Anterior cingulate cortex (tissue), 58 donors: ENCODE results near the gene CCDC85C.

Source experiments
- DNase-seq, 58 donors: peaks; one replicate each; lab custom pipeline; 2025; lab: John Stamatoyannopoulos, UW

The CCDC85C gene

DNA sequence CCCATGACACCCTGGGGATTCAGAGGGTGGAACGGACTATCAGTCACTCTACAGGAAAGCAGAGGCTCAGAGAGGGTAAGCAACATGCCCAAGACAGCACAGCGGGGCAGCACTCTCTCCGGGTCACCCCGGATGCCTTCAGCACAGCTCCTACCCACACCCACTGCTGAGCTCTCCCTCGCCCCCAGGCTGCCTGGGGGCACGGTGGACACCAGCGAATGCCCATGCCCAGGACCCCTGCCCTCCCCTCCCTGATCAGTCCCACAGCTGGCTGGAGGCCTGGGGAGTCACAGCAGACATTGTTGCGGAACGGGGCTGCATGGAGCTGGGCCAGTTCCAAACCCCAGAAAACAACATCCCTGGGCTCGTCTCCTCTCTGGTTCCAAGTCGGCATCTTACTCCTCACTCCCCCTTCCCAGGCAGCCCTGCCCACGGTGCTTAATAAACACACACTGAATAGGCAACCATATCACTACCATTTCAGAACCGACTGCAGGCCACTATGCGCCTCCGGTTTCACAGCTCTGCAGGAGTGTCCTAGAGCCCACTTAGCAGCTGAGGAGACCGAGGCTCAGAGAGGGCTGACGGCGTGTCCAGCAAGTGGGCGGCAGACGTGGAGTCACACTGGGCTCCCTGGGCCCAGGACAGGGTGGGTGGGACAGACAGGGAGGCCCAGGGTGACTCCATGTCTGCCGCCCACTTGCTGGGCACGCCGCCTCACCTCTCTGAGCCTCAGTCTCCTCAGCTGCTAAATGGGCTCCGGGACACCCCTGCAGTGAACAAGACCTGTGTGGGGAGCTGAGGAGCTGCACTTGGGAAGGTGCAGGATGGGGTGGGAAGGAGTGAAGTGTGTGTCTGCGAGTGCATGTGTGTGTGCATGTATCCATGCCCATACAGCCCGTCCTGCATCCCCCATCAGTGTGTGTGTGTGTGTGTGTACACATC is 27.0 kb downstream of the CCDC85C start:
- DNase-seq: no peak

DNA sequence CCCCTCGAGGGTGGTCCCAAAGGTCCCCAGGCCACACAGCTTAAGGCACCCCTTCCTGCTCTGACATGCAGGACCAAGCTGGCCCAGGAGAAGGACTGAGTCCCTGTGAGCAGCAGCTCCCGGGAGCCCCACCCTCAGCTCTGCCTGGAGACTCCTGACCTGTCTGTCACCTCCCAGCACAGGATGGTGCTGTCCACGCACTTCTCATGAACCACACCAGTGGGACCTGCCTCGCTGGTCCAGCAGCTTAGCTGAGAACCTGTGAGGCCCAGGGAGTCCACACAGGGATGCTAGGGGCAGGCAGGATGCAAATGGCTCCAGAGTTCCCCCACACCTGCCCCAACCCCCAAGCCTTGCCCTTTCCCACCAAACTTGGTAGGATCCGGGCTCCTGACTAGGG is 27.7 kb downstream of the CCDC85C start:
- no peak for DNase-seq

DNA sequence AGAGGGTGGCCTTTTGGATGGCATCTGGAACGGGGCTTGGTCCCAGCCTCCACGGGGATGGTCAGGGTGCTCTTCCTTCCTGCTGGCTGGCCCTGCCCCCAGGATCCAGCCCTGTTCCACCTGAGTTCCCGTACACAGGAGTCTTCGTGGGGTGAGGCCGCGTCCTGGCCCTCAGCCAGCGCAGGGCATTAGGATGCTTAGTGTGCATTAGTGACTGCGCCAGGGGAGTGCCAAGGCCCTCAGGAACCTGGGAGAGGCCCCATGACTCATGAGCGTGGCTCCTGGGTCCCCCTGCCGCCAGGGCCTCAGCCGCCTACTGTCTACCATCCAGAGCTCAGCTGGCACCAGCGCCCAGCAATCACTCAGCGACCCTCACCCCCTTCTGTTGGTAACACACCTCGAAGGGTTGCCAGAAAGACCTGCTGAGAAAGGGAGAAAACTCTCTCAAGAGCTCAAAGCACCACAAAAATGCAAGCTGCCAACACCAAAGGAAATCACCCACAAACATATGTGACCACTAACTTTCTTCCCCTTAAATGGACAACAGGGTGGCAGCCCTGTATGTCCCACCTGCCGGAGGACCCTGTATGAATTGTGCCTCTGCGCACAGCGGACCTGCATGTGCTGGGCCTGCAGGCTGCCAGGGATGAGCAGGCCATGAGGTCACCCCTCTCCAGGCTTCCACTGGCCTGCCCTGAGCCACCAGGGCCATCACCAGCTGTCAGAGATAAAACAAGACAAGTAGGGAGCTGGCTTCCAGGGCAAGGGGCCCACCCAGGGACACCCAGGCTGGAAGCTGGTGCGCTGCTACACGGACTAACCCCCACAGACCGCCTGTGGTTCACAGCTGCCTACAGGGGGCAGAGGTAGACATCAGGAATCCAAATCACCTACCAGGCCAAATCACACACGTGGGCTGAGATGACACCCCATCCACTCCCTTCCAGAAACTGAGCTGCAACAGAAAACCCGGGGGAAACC is 28.7 kb downstream of the CCDC85C start:
- no peak for DNase-seq

DNA sequence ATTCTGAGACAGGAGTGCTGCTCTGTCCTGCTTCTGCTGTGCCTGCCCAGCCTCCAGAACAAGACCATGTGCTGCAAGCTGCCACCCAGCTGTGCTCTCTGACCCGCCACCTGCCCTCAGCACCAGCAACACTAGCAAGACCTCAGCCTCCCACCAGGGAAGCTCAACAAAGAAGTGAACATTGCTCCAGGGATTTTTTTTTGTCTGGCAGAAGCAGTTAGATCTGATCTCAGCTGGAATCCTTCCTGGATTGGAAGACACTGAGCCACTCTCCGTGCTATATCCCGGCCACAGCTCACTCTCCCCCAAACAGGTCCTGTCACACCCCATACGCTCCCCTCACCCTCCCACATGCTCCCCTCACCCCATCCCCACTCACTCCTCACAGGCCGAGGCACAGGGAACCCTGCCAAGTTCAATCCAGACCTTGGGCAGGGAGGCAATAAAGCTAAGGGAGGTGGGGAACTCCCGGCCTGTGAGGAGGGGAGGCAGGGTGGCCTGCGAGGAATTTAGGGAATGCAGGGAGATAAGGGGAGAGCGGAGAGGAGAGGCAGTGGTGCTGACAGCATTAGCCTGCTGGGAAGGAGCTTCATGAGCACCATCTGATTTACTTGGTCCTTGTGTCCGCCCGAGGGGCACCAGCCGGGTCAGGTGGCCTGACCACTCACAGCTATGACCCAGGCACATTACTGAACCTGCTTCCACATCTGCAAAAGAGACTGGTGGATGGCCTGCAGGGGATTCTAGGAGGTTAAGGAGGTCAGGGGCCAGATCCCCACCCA is 29.7 kb downstream of the CCDC85C start:
- peak in 1 of 58 donors; percentile 55 for DNase-seq

DNA sequence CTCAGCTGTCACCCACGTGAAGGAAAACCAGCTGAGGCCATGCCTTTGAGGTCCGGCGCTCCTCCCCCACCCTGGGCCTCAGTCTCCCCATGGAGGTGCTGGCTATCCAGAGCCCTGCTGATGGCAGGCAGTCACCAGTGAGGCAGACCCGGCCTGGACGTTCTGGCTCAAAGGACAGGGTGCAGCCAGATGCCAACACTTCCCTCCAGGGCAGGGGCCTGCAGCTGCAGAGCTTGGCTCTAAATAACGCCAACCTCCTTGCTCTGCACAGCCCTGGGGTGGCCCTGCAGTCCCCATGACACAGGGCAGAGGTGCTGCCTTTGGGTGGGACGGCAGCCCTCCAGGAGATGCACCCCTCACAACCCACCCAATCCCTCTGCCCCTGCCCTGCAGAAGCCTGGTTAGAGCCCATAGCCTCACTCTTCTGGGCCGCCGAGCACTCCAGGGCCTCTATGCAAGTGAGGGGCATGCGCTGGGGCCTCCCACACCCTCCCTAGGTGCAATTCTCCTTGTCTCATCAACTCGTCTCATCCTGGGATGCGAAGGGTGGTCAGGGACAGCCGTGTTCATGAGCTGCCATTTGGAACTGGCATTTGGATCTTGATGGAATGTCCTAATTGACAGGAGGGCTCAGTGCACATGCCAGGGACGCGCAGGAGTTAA is 30.4 kb downstream of the CCDC85C start:
- no peak for DNase-seq

DNA sequence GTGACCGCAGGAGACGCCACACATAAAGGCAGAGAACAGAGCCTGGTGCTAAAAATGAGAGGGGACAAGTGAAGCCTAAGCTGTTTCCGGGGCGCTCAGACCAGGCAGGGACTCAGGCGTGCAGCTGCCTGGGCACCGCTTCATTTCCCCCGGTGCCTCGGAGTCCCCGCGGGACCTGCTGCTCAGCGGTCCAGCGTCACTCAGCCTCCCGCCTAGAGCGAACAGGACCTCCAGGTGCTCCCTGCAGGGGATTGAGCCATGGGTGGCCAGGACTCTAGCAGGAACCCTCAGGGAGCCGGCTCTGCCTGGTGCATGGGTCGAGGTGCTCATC is 31.0 kb downstream of the CCDC85C start:
- DNase-seq: no peak

DNA sequence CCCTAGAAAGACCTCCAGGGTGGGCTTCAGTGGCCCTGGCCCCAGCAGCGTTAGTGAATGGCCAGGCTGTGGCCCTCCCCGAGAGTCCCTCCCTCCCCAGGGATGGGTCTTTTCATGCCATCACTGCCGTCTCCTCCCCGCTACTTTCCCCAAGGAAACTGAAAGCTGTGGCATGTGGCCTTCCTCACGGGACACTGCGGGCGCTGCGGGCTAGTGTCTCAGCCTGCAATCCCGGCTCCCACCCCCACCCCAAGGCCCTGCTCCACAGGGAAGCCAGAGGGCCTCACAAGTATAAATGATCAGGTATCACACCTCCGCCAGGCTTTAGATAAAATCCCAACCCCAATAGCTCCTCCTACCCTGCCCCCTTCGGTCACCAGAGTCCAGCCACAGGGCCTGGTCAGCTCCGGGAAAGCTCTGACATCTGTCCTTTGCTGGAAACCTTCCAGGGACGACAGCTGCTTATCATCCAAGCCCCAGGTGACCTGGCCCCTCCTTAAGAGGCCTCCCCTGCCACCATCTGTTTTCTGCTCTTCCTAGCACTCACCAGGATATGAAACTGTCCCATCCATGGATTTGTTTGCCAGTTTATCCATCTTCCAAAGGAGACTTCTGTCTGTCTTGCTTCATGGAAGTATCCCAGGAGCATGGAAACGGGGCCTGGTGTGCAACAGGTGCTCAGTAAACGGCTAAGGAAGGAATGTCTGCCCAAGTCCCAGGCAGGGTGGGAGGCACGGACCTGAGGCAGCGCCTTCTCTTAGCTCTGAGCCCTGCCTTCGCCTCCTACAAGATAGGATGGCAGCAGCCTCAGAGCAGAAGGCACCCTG is 31.6 kb downstream of the CCDC85C start:
- DNase-seq: no peak

DNA sequence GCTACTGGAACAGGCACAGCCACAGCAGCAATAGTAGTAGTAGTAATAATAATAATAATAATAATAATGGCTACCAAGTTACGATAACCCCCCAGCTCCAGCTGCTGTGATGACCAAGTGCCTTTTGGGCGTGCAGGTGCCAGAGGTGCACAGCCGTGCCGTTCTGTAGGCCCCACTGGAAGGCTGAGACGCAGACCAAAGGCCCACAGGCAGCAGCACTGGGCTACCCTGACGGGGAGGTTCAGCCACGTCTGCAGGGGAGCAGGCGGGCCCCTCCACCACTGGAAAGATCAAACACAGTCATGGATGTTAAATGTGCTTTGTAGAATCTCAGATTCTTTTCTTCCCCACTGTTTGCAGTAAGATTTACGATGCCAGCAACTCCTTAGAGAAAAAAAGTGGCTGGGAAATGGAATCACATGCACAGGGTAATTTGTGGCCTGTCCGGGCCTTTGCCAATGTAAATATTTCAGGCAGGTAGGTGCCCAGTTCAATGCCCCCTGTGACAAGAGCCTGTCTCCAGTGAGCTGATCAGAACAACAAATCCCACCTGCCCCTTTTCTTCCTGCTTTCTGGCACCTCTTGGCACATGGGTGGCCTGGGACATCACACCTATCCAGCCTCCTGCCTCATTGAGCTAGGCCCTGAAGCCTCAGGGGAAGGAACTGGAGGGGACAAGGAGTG is 32.6 kb downstream of the CCDC85C start:
- no peak for DNase-seq

DNA sequence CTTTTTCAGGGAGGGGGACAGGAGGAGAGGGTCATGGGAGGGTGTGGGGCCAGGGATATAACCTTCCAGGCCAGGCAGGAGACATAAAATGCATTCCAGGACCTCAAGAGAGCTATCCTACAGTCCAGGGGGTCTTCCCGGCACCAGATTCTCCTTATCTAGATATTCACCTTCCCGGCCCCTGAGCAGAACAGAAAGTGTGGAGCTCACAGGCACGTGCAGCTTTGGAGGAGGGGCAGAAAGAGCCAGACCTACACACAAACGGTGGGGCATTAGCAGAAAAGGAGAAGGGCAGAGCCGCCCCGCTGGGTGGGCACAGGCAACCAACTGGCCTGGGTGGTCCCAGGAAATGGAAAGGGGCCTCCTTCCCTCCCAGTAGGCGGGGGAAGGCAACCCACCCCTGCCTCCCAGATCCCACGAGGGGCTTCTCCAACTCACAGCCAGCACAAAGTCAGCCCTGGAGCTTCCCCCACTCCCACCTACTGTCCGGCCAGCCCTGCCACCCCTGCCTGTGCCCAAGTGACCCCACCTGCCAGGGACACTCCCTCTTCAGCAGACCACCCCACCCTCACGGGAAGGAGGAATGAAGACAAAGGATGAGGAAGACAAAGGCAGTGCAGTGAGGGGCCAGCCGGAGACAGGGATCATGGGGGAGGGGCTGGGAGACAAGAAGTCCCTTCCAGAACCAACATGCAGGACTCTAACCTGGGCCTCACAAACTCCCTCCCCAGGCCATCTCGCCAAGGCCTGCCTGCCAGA is 33.3 kb downstream of the CCDC85C start:
- no peak for DNase-seq

DNA sequence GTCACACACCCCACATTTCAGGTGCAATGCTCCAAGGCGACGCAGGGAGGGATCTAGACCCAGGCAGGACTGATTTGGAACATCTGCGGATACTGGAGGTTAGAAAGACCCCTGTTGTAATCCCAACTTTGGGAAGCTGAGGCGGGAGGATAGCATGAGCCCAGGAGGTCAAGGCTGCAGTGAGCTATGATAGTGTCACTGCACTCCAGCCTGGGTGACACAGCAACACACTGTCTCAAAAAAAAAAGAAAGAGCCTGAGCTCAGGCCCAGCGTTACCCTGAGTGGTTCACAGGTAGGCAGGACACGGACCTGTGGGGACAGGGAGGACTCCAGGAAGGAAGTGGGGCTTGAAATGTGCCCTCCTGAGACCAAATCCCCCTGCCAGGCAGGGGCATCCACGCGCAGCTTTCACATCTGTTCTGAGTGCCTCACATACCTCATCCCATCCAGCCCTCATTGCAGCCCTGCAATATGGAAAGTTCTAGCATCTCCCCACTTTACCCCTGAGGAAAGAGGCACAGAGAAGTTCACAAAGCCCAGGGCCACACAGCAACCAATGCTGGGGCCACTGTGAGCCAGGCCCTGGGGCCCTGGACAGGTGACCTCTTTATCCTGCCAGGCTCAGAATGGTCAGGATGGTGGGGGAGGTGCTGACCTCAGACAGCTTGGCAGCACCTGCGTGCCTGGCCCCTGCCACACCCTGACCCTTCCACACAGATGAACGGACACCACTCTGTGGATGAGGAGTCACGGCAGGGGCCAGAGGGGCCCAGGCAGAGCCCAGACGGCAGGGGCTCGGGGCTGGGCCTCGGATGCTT is 34.1 kb downstream of the CCDC85C start:
- no peak for DNase-seq

DNA sequence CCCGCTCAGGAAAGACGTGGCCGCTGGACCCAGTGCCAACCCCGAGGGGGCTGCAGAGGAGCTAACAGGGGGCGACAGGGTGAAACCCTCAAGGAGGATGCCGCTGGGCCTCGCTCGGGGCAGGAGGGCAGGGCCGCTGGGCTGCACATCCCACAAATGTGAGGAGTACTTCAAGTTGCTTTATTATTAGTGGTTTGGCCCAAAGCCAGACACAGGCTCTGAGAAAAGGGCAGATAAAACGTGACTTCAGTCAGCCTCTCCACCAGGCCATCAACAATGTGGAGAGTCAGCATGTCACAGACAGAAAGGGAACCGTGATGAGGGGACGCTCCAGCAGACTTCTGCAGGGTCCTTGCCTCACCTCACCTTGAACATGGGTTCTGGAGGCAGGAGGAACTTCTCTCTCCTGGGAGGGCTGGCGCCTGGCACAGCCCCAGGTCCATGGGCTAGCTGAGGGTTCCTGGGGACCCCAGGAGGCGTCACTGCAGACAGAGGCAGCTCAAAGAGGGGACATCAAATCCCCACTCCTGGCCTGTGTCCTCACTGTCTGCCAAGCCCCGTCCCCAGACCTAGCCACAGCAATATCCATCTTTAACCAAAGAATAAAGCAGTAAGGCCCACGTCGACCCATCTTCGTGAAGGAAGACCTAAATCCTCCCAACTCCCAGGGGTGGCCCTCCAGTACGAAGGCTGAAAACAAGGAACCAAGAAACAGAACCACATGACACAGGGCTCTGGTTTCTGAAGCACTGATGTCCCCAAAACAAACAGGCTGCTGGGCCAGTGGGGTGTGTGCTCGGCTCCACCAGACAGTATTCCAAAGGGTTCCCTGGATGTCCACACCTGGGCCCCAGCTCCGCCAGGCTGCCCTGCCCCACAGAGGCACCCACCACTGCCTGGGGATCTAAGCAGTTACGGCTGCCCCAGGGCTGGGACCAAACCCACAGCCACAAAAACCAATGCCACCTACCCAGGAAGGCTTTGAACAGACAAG is 35.1 kb downstream of the CCDC85C start:
- no peak for DNase-seq

DNA sequence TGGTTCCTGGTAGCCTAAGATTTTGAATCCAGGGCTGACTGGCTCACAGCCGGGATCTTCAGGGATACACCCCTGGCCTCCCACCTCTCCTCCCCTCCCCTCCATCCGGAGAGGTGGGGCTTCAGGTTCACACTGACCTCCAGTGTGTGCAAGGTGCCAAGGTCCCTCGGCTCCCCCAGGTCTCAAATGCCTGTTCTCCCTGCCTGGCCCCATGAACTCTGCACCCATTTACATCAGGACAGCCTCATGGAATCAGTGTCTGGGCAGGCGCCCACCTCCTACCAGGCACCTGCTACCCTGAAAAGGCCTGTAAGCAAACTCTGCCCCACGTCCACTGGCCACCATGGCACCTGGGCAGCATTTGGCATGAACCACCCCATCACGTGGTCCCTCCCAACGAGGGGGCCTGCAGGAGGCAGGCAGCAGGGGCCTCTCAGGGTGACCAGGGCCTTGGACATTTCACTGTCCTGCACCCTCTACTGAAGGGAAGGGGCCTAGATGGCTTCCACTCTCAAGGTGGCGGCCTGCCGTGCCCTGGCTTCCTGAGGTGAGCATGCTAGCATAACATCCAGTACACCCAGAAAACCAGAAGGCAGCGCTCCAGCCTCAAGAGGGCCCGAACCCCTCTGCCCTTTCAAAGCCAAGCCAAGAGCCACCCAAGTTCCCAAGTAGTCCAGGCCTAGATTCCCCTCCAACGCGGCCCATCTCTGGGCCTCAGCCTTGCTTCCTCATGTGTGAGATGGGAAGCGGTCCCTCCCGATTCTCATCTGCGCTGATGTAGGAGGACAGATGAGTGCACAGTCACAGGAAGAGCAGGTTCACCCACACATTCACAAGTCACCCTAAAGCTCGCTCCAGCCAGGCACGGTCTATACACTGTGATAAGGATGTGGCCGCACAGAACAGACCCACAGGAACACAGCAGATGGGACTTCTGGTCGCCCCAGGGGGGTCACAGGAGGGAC is 37.3 kb downstream of the CCDC85C start:
- no peak for DNase-seq

DNA sequence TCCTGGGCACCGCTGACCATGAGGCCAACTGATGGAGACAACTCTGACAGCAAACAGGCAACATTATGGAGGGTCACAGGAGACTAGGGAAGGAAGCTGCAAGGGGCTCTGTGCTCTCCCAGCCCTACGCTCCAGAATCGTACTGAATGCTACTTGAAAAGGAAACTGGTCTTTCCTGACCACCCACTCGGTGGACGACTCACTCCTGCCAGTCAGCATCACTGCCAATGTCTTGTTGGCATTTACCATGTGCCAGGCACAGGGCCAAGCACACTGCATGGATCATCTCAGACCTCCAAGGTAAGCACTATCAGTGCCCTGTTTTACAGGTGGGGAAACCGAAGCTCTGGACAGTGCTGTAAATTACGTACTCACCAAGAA is 38.0 kb downstream of the CCDC85C start:
- DNase-seq: peak in 1 of 58 donors; percentile 16

DNA sequence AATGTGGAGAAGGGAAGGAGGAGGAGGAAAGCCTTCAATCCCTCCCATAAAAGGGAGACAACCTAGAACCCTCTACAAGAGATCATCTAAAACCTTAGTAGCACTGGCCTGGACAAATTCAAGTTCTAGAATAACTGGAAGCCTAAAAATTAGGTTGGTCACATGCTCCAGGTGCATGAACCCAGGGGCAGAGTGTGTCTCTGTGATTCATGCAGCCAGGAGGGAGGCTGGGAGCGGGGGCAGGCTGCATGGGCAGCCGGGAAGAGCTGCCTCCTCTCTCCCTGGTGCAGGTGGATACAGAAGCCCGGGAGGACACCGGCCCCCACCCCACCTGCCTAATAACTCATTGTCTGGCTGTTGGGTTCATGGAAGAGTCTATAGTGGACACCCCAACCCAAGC is 38.6 kb downstream of the CCDC85C start:
- no peak for DNase-seq

DNA sequence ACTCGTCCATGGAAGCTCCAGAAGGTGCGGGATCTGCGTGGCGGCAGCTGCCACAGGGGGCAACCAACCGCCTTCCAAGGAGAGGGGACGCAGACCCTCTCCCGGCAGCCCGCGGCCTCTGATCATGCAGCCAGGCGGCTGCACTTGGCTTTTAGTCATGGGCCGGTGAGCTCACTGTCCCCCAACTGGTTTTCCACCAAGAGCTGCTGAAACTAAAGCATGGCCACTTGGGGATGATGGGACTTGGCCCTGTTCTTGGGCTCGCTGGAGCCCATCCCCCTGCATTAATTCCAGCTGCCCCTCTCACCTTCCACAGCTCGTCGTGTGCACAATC is 39.1 kb downstream of the CCDC85C start:
- no peak for DNase-seq
